DND-41 (cell line): ENCODE results near the gene MAPRE2.

Source experiments
- ATAC-seq: fragments of 200-7000 bp; cut with Tn5 transposase; 3 replicates; pipeline ENCODE4 v1.9.1; 2021; ENCODE audit warnings: low read depth; ENCODE audit not compliant: insufficient read depth
- DNase-seq: peaks from one replicate; pipeline ENCODE4 v3.0.0-alpha.2; 2020
- H2AFZ ChIP-seq: 2 replicates; pipeline ENCODE4 v1.6.0; 2012; ENCODE audit warnings: low read depth, low read length
- H3K27ac ChIP-seq: 2 replicates; pipeline ENCODE4 v1.5.1; 2012; ENCODE audit warnings: low read length, inconsistent platforms
- H3K27me3 ChIP-seq: fragments of 200-600 bp; sonication (generic); 2 replicates; pipeline ENCODE4 v1.6.0; 2012; ENCODE audit warnings: low read length, mild to moderate bottlenecking, inconsistent platforms; ENCODE audit not compliant: insufficient read depth, poor library complexity
- H3K36me3 ChIP-seq: 2 replicates; pipeline ENCODE4 v1.5.1; 2012; ENCODE audit warnings: low read length, inconsistent platforms; ENCODE audit not compliant: insufficient read depth
- H3K4me1 ChIP-seq: 2 replicates; pipeline ENCODE4 v1.5.1; 2012; ENCODE audit warnings: mild to moderate bottlenecking, low read length; ENCODE audit not compliant: insufficient read depth
- H3K4me2 ChIP-seq: 2 replicates; pipeline ENCODE4 v1.6.0; 2012; ENCODE audit warnings: mild to moderate bottlenecking, moderate library complexity, low read length, inconsistent platforms; ENCODE audit not compliant: insufficient read depth
- H3K4me3 ChIP-seq, 2 experiments: fragments of 200-600 bp in 1 of 2; shearing (Covaris generic) in 1 of 2; 2 replicates each; pipeline ENCODE4 v1.5.1; 2012 to 2016; ENCODE audit warnings: inconsistent platforms in 2 of 2, low read length in 2 of 2, mild to moderate bottlenecking in 2 of 2, low read depth in 1 of 2, moderate library complexity in 1 of 2
- H3K79me2 ChIP-seq: 2 replicates; pipeline ENCODE4 v1.6.0; 2012; ENCODE audit warnings: low read length, inconsistent platforms; ENCODE audit not compliant: insufficient read depth
- H3K9ac ChIP-seq: 2 replicates; pipeline ENCODE4 v1.6.0; 2012; ENCODE audit warnings: low read depth, mild to moderate bottlenecking, inconsistent platforms, low read length, moderate library complexity
- H3K9me3 ChIP-seq: 2 replicates; pipeline ENCODE4 v1.5.1; 2012; ENCODE audit warnings: low read length, moderate library complexity, mild to moderate bottlenecking, inconsistent platforms; ENCODE audit not compliant: insufficient read depth, severe bottlenecking
- H4K20me1 ChIP-seq: 2 replicates; pipeline ENCODE4 v1.6.0; 2012; ENCODE audit warnings: low read length; ENCODE audit not compliant: insufficient read depth
- CTCF ChIP-seq: IDR thresholded peaks from 2 replicates; pipeline ENCODE4 v1.5.1; 2012; ENCODE audit warnings: borderline replicate concordance, low read length, moderate library complexity, mild to moderate bottlenecking; ENCODE audit not compliant: poor library complexity, severe bottlenecking; ENCODE audit errors: extremely low read depth
- EZH2 ChIP-seq: IDR thresholded peaks from 3 replicates; pipeline ENCODE4 v1.6.1; 2012; ENCODE audit warnings: borderline replicate concordance, low read depth, mild to moderate bottlenecking, moderate library complexity, low read length, inconsistent platforms; ENCODE audit not compliant: severe bottlenecking

MAPRE2 gene

DNA sequence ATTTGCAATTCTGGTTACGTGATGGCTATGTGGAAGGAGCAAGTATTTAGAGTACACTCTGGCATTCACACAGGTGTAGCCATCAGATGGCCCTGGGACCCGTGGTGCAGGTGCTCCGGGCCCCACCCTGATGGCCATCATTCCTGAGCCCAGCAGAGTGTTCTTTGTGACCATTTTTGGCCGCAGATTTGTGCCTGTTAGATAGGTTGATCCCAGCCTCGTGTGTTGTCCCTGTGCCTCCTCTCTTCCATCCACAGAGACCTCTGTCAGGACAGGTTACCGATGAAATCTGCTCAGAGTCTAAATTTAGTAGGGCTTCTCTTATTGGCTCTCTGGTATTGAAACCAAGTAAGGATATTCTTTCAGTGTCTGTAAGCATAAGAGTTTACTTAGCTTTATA lies 33.9 kb downstream of the MAPRE2 start:
- Histone ChIP-seq H2AFZ (no peak overlapping the region), H3K4me2 (no peak overlapping the region), H3K9me3 (no peaks in the 10 kb centered on the region), H3K4me3 (no peak overlapping the region), H3K27ac (no peak overlapping the region), H3K9ac (no peak overlapping the region), H3K79me2 (peaks cover 12% of the 10 kb centered on the region; the same call in 1 of the 2 replicates), H3K36me3 (peaks cover 33% of the 10 kb centered on the region; the same call in 1 of the 2 replicates), H3K4me1 (no peaks in the 10 kb centered on the region), H3K27me3 (no peaks in the 10 kb centered on the region), H4K20me1 (peaks cover 3% of the 10 kb centered on the region; the same call in 1 of the 2 replicates)
- ATAC-seq (no peak), DNase-seq (no peak)
- TF ChIP-seq EZH2, result no peak
- TF ChIP-seq CTCF, result no peak

GRCh38 chr18:35076135-35076924 lies 35.1 kb downstream of the MAPRE2 start:
- DNase-seq (no peak), ATAC-seq (no peak)
- Histone ChIP-seq H3K36me3 (peaks cover 22% of the 10 kb centered on the region; the same call in 1 of the 2 replicates), H3K27me3 (no peaks in the 10 kb centered on the region), H3K4me2 (no peak overlapping the region), H3K4me1 (no peaks in the 10 kb centered on the region), H4K20me1 (peaks cover 3% of the 10 kb centered on the region; the same call in 1 of the 2 replicates), H3K9ac (no peak overlapping the region), H2AFZ (no peak overlapping the region), H3K9me3 (no peaks in the 10 kb centered on the region), H3K27ac (no peak overlapping the region), H3K4me3 (no peak overlapping the region), H3K79me2 (0 out of 2 replicates have a peak, but pooled peaks cover 7% of the 10 kb centered on the region)
- TF ChIP-seq CTCF, result no peak
- no peak for TF ChIP-seq EZH2

DNA sequence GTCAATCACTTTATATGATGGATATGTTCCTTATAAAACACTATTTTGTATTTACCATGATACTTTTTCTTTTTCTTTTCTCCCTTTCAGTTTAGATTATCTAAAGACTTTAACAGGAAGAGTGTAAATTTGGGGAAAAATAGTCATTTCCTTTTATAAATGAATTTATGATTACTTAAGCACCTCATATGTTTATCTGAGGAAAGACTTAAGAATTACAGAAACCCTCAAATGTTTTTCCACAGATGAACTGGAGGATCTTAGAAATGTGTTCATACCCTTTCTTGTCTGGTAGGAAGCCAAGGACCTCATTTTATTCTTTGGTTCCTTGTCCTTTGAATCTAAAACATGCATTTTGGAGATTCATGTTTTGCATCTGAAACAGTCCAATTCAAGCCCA lies 36.7 kb downstream of the MAPRE2 start:
- H3K4me1 ChIP-seq, result no peaks in the 10 kb centered on the region
- DNase-seq, result no peak
- no peak overlapping the region for H3K4me2 ChIP-seq
- no peaks in the 10 kb centered on the region for H3K27me3 ChIP-seq
- H3K27ac ChIP-seq, result no peak overlapping the region
- ATAC-seq, result no peak
- H3K9me3 ChIP-seq, result no peaks in the 10 kb centered on the region
- H2AFZ ChIP-seq, result no peak overlapping the region
- H3K4me3 ChIP-seq, result no peak overlapping the region
- peaks cover 7% of the 10 kb centered on the region; the same call in 1 of the 2 replicates for H3K79me2 ChIP-seq
- H3K9ac ChIP-seq, result no peak overlapping the region
- H3K36me3 ChIP-seq, result peaks cover 16% of the 10 kb centered on the region; the same call in 1 of the 2 replicates
- no peak for TF ChIP-seq CTCF
- TF ChIP-seq EZH2, result no peak
- peaks cover 3% of the 10 kb centered on the region; the same call in 1 of the 2 replicates for H4K20me1 ChIP-seq
